Neural crest cell (in vitro differentiated cells): ENCODE measurements around the gene NFASC. TPM values are rescaled to one million over a fixed set of nuclear protein-coding genes. Genes with fewer than 3 reads are reported as not detected.

Experiments used
- DNase-seq: peaks from one replicate; pipeline ENCODE4 v3.0.0; 2021; ENCODE audit warnings: low read depth, mixed read lengths, low spot score
- H3K27ac Mint-ChIP-seq: one replicate; pipeline ENCODE4 v1.8.0; 2021; ENCODE audit warnings: mild to moderate bottlenecking, mixed read lengths; ENCODE audit not compliant: unreplicated experiment
- H3K27me3 Mint-ChIP-seq: 2 replicates; pipeline ENCODE4 v1.8.0; 2021; ENCODE audit warnings: low read depth, mild to moderate bottlenecking, mixed read lengths
- H3K36me3 Mint-ChIP-seq: 2 replicates; pipeline ENCODE4 v1.8.0; 2021; ENCODE audit warnings: low read depth, mild to moderate bottlenecking, mixed read lengths
- H3K4me1 Mint-ChIP-seq: 2 replicates; pipeline ENCODE4 v1.8.0; 2021; ENCODE audit warnings: mixed read lengths
- H3K4me3 Mint-ChIP-seq: one replicate; pipeline ENCODE4 v1.8.0; 2021; ENCODE audit warnings: mild to moderate bottlenecking, mixed read lengths
- H3K9me3 Mint-ChIP-seq: 2 replicates; pipeline ENCODE4 v1.8.0; 2021; ENCODE audit warnings: mixed read lengths
- CTCF ChIP-seq: fragments of 200-600 bp; sonication (generic); conservative IDR thresholded peaks from 2 replicates; pipeline ENCODE4 v1.5.0; 2021; ENCODE audit warnings: antibody characterized with exemption, mild to moderate bottlenecking
- total RNA-seq: library from RNA; stranded (reverse); gene quantifications from 2 replicates; pipeline ENCODE4 v1.2.1, GENCODE V29; 2021

NFASC gene
- total RNA-seq, 1 donor from 2014 or later = 12.9 TPM

- Mint-ChIP-seq H3K4me1 (peaks cover 22% of the 10 kb centered on the region), H3K4me3 (no peak overlapping the region), H3K27me3 (no peaks in the 10 kb centered on the region), H3K36me3 (no peaks in the 10 kb centered on the region), H3K9me3 (no peaks in the 10 kb centered on the region), H3K27ac (no peak overlapping the region)
- TF ChIP-seq CTCF = no peak
- no peak for DNase-seq
Measured at GRCh38 chr1:204883405-204883804, 12.7 kb downstream of the NFASC start.

- H3K4me1 Mint-ChIP-seq = peaks cover 27% of the 10 kb centered on the region
Measured at GRCh38 chr1:204885288-204885711, 14.6 kb downstream of the NFASC start.

GRCh38 chr1:204885790-204886189 lies 15.1 kb downstream of the NFASC start:
- no peak for TF ChIP-seq CTCF
- Mint-ChIP-seq H3K27ac (no peak overlapping the region), H3K9me3 (no peaks in the 10 kb centered on the region), H3K36me3 (no peaks in the 10 kb centered on the region), H3K4me1 (peaks cover 27% of the 10 kb centered on the region), H3K4me3 (no peak overlapping the region), H3K27me3 (no peaks in the 10 kb centered on the region)
- DNase-seq = no peak

More at GRCh38 chr1:204885288-204885711, 14.6 kb downstream of the NFASC start:
- Mint-ChIP-seq H3K36me3 (no peaks in the 10 kb centered on the region), H3K27ac (no peak overlapping the region), H3K4me3 (no peak overlapping the region), H3K27me3 (no peaks in the 10 kb centered on the region), H3K9me3 (no peaks in the 10 kb centered on the region)
- no peak for DNase-seq
- no peak for TF ChIP-seq CTCF

- Mint-ChIP-seq H3K4me1 (peaks cover 22% of the 10 kb centered on the region), H3K27ac (no peak overlapping the region), H3K27me3 (no peaks in the 10 kb centered on the region), H3K4me3 (no peak overlapping the region), H3K9me3 (no peaks in the 10 kb centered on the region), H3K36me3 (no peaks in the 10 kb centered on the region)
- DNase-seq = no peak
- no peak for TF ChIP-seq CTCF
Measured at GRCh38 chr1:204887846-204888245, 17.2 kb downstream of the NFASC start.

GRCh38 chr1:204888294-204888693 lies 17.6 kb downstream of the NFASC start:
- Mint-ChIP-seq H3K9me3 (no peaks in the 10 kb centered on the region), H3K4me3 (no peak overlapping the region), H3K27me3 (peaks cover 4% of the 10 kb centered on the region), H3K36me3 (no peaks in the 10 kb centered on the region), H3K27ac (no peak overlapping the region), H3K4me1 (peaks cover 17% of the 10 kb centered on the region)
- no peak for DNase-seq
- TF ChIP-seq CTCF = no peak
